Ishikawa (cell line): Measurements from ENCODE around the gene ERICH6.

Experiments
- CEBPB ChIP-seq: IDR thresholded peaks from 2 replicates; pipeline ENCODE4 v1.6.1; 2012
- CREB1 ChIP-seq: IDR thresholded peaks from 2 replicates; pipeline ENCODE4 v1.6.1; 2012; ENCODE audit warnings: low read depth
- EP300 ChIP-seq: IDR thresholded peaks from 2 replicates; pipeline ENCODE4 v1.6.1; 2012; ENCODE audit warnings: borderline replicate concordance
- MAX ChIP-seq: IDR thresholded peaks from 2 replicates; pipeline ENCODE4 v1.6.1; 2012
- RAD21 ChIP-seq: IDR thresholded peaks from 2 replicates; pipeline ENCODE4 v1.6.1; 2012; ENCODE audit warnings: low read depth
- REST ChIP-seq: IDR thresholded peaks from 2 replicates; pipeline ENCODE4 v1.6.1; 2012; ENCODE audit warnings: low read depth, mild to moderate bottlenecking
- TAF1 ChIP-seq: IDR thresholded peaks from 2 replicates; pipeline ENCODE4 v1.6.1; 2012; ENCODE audit warnings: low read depth, mild to moderate bottlenecking
- TCF12 ChIP-seq: IDR thresholded peaks from 2 replicates; pipeline ENCODE4 v1.6.1; 2012; ENCODE audit warnings: low read depth
- USF1 ChIP-seq: IDR thresholded peaks from 2 replicates; pipeline ENCODE4 v1.6.1; 2012
- YY1 ChIP-seq: IDR thresholded peaks from 2 replicates; pipeline ENCODE4 v1.6.1; 2012; ENCODE audit warnings: low read depth

- no peak for TF ChIP-seq MAX
- no peak for TF ChIP-seq EP300
- TF ChIP-seq REST = no peak
- no peak for TF ChIP-seq TAF1
- TF ChIP-seq USF1 = no peak
- TF ChIP-seq CEBPB = no peak
- TF ChIP-seq TCF12 = no peak
- TF ChIP-seq RAD21 = no peak
- TF ChIP-seq YY1 = no peak
- no peak for TF ChIP-seq CREB1
Observed at GRCh38 chr3:150682279-150682678, 21.4 kb downstream of the ERICH6 start.
